H1 (cell line): ENCODE data around the gene PRKCA.

Source experiments
- BCL11A ChIP-seq, 2 experiments: IDR thresholded peaks; one replicate each; pipeline ENCODE4 v1.6.1; 2011; ENCODE audit warnings: low read depth in 2 of 2, low read length in 2 of 2, mild to moderate bottlenecking in 2 of 2
- CBX5 ChIP-seq: fragments of 300-800, 300-1000 bp; sonication (generic); IDR thresholded peaks from 2 replicates; pipeline ENCODE4 v1.7.1; 2016; ENCODE audit warnings: antibody characterized with exemption, low read length, low read depth
- CHD1 ChIP-seq: IDR thresholded peaks from 2 replicates; pipeline ENCODE4 v1.6.1; 2012; ENCODE audit warnings: low read depth, low read length, improper control_type of control experiment
- EP300 ChIP-seq, 2 experiments: IDR thresholded peaks; 1 replicate in 1 of 2; 2 replicates in 1 of 2; pipeline ENCODE4 v1.6.1; 2011 to 2012; ENCODE audit warnings: low read depth in 2 of 2, low read length in 2 of 2, mild to moderate bottlenecking in 2 of 2, borderline replicate concordance in 1 of 2, inconsistent platforms in 1 of 2, moderate library complexity in 1 of 2
- EZH2 ChIP-seq: fragments of 200-600 bp; sonication (generic); IDR thresholded peaks from 2 replicates; pipeline ENCODE4 v1.7.1; 2012; ENCODE audit warnings: low read depth, mild to moderate bottlenecking, moderate library complexity, low read length, inconsistent platforms; ENCODE audit not compliant: severe bottlenecking
- JUN ChIP-seq: IDR thresholded peaks from 2 replicates; pipeline ENCODE4 v1.6.1; 2011; ENCODE audit warnings: low read depth, mild to moderate bottlenecking, improper control_type of control experiment, low read length
- JUND ChIP-seq: IDR thresholded peaks from 2 replicates; pipeline ENCODE4 v1.6.1; 2011; ENCODE audit warnings: mild to moderate bottlenecking, improper control_type of control experiment, low read length
- POLR2A ChIP-seq, 2 experiments: IDR thresholded peaks; 1 replicate in 1 of 2; 2 replicates in 1 of 2; pipeline ENCODE4 v1.6.1; 2011; ENCODE audit warnings: low read depth in 2 of 2, low read length in 2 of 2, mild to moderate bottlenecking in 2 of 2; ENCODE audit errors: control extremely low read depth in 1 of 2
- POLR2AphosphoS5 ChIP-seq: IDR thresholded peaks from 2 replicates; pipeline ENCODE4 v1.6.1; 2011; ENCODE audit warnings: low read depth, low read length
- SIX5 ChIP-seq: IDR thresholded peaks from 2 replicates; pipeline ENCODE4 v1.6.1; 2011; ENCODE audit warnings: mild to moderate bottlenecking, low read depth, low read length
- TAF1 ChIP-seq: IDR thresholded peaks from 2 replicates; pipeline ENCODE4 v1.6.1; 2011; ENCODE audit warnings: mild to moderate bottlenecking, low read depth, low read length
- TAF7 ChIP-seq: optimal IDR thresholded peaks from 2 replicates; pipeline ENCODE3; 2011; ENCODE audit warnings: low read depth, mild to moderate bottlenecking, inconsistent platforms, low read length, moderate library complexity, borderline replicate concordance
- YY1 ChIP-seq: IDR thresholded peaks from 2 replicates; pipeline ENCODE4 v1.6.1; 2011; ENCODE audit warnings: low read depth, mild to moderate bottlenecking, low read length
- TF ChIP-seq, protein P1 (sequence below), 3 experiments: IDR thresholded peaks; 1 replicate in 2 of 3; 2 replicates in 1 of 3; pipeline versions ENCODE4 v1.5.1 to v1.6.1; 2011; ENCODE audit warnings: low read length in 3 of 3, mild to moderate bottlenecking in 3 of 3, inconsistent platforms in 2 of 3, low read depth in 1 of 3, moderate library complexity in 1 of 3; ENCODE audit not compliant: insufficient read depth in 1 of 3; ENCODE audit errors: control extremely low read depth in 1 of 3

DNA sequence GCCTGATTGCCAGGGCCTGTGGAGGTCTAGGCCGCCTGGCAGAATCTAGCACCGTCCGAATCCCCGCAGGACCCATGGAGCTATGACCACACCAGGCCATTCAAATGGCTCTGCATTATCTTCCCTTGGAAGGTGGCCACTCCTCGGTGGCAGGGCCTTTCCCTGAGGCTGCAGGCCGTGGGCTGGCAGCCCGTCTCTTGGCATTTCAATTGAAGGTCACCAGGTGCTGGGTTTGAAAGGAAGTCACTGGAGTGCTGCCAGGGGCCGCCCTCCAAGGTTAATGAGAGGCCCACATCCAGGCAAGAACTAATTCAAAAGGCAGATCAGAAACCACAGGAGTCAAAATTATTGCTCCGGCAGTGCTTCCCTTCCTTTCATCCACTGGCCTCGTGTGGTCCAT lies 504.8 kb downstream of the PRKCA start:
- TF ChIP-seq TAF7 = no peak
- TF ChIP-seq JUN = no peak
- TF ChIP-seq, protein P1, sequence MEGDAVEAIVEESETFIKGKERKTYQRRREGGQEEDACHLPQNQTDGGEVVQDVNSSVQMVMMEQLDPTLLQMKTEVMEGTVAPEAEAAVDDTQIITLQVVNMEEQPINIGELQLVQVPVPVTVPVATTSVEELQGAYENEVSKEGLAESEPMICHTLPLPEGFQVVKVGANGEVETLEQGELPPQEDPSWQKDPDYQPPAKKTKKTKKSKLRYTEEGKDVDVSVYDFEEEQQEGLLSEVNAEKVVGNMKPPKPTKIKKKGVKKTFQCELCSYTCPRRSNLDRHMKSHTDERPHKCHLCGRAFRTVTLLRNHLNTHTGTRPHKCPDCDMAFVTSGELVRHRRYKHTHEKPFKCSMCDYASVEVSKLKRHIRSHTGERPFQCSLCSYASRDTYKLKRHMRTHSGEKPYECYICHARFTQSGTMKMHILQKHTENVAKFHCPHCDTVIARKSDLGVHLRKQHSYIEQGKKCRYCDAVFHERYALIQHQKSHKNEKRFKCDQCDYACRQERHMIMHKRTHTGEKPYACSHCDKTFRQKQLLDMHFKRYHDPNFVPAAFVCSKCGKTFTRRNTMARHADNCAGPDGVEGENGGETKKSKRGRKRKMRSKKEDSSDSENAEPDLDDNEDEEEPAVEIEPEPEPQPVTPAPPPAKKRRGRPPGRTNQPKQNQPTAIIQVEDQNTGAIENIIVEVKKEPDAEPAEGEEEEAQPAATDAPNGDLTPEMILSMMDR (IDR thresholded peaks at IDR 0.05; ENCODE audit: control extremely low read depth in 1 of 3, insufficient read depth in 1 of 3, low read depth in 1 of 3, low read length in 3 of 3) = no peak
- no peak for TF ChIP-seq SIX5
- no peak for TF ChIP-seq CBX5
- no peak for TF ChIP-seq POLR2AphosphoS5
- no peak for TF ChIP-seq EZH2
- no peak for TF ChIP-seq POLR2A (IDR thresholded peaks at IDR 0.05; ENCODE audit: control extremely low read depth in 1 of 2, low read depth in 2 of 2, low read length in 2 of 2)
- TF ChIP-seq YY1 = no peak
- TF ChIP-seq TAF1 = no peak
- no peak for TF ChIP-seq BCL11A (IDR thresholded peaks at IDR 0.05; ENCODE audit: low read depth in 2 of 2, low read length in 2 of 2)
- no peak for TF ChIP-seq EP300 (IDR thresholded peaks at IDR 0.05; ENCODE audit: borderline replicate concordance in 1 of 2, low read depth in 2 of 2, low read length in 2 of 2)
- no peak for TF ChIP-seq CHD1
- TF ChIP-seq JUND = no peak
